ENCODE results near the gene DNAJA1.
"Not testable (repeated sequence)": the region's sequence is repeated elsewhere in the genome, so short reads cannot be mapped to it uniquely, and the experiment has no call there.

Gene DNAJA1

DNA sequence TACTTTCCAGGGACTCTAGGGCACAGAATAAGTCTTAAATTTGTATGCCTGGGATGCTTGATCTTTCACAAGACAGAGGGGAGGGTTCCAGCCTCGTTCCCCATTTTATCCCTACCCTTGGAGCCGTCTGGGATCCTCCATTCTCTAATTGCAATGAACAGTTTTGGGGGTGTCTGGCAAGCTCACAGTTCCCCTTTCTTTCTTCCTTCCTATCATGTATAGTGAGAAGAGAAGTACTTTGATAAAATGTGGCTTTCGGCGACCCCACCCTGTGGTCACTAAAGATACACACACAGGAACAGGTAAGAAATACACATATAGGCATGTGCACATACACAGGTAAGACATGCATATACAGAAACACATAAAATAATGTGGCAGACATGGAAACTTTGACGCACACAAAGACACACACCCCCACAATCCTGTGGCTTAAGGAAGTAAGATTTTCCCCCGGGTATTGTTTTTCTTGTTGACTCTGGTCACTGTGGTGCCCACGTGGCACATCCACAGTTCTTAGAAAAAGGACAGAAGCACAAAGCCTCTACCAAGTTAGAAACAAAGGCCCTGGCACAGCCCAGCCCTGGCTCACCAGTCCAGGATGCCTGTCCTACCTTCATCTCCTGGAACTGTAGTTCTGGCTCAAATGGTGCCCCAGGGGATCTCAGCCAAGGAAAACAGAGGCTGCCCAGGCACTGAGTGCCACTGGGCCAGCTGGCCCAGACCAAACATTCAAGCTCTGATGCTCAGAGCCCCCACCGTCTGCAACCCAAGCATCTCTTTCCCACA lies 57.7 kb downstream of the DNAJA1 start:
- no peak for FAIRE-seq

DNA sequence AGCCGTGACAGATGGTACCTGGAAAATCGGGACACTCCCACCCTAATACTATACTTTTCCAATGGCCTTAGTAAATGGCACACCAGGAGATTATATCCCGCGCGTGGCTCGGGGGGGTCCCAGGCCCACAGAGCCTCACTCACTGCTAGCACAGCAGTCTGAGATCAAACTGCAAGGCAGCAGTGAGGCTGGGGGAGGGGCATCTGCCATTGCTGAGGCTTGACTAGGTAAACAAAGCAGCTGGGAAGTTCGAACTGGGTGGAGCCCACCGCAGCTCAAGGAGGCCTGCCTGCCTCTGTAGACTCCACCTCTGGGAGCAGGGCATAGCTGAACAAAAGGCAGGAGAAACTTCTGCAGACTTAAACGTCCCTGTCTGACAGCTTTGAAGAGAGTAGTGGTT lies 60.6 kb downstream of the DNAJA1 start:
- not testable (repeated sequence) for FAIRE-seq
